ENCODE measurements around the gene NRG3.

The NRG3 gene

GRCh38 chr10:82144153-82144552 lies 269.2 kb downstream of the NRG3 start:
- no peak for DNase-seq (ENCODE audit: insufficient read length, low spot score)
- FAIRE-seq = no peak
- TF ChIP-seq POLR2A (IDR thresholded peaks at IDR 0.05; ENCODE audit: low read depth, low read length) = no peak

- DNase-seq (ENCODE audit: insufficient read length, low spot score) = no peak
- no peak for FAIRE-seq
- TF ChIP-seq POLR2A (IDR thresholded peaks at IDR 0.05; ENCODE audit: low read depth, low read length) = no peak
Measured at GRCh38 chr10:82148764-82149163, 273.8 kb downstream of the NRG3 start.

- DNase-seq (ENCODE audit: insufficient read length, low spot score) = no peak
- TF ChIP-seq POLR2A (IDR thresholded peaks at IDR 0.05; ENCODE audit: low read depth, low read length) = no peak
- FAIRE-seq = no peak
Measured at GRCh38 chr10:82149674-82150073, 274.7 kb downstream of the NRG3 start.

GRCh38 chr10:82150123-82150900 lies 275.3 kb downstream of the NRG3 start:
- FAIRE-seq = no peak
- TF ChIP-seq POLR2A (IDR thresholded peaks at IDR 0.05; ENCODE audit: low read depth, low read length) = no peak
- peak; percentile 8 for DNase-seq (ENCODE audit: insufficient read length, low spot score)

GRCh38 chr10:82160307-82160706 lies 285.3 kb downstream of the NRG3 start:
- TF ChIP-seq POLR2A (IDR thresholded peaks at IDR 0.05; ENCODE audit: low read depth, low read length) = no peak
- DNase-seq (ENCODE audit: insufficient read length, low spot score) (no peak), FAIRE-seq (no peak)

GRCh38 chr10:82161264-82161663 lies 286.3 kb downstream of the NRG3 start:
- FAIRE-seq (no peak), DNase-seq (ENCODE audit: insufficient read length, low spot score) (no peak)
- TF ChIP-seq POLR2A (IDR thresholded peaks at IDR 0.05; ENCODE audit: low read depth, low read length) = no peak

GRCh38 chr10:82162549-82163195 lies 287.7 kb downstream of the NRG3 start:
- no peak for TF ChIP-seq POLR2A (IDR thresholded peaks at IDR 0.05; ENCODE audit: low read depth, low read length)
- FAIRE-seq (no peak), DNase-seq (ENCODE audit: insufficient read length, low spot score) (no peak)

- TF ChIP-seq POLR2A (IDR thresholded peaks at IDR 0.05; ENCODE audit: low read depth, low read length) = no peak
- DNase-seq (ENCODE audit: insufficient read length, low spot score) (no peak), FAIRE-seq (no peak)
Measured at GRCh38 chr10:82171899-82172298, 296.9 kb downstream of the NRG3 start.

- no peak for TF ChIP-seq POLR2A (IDR thresholded peaks at IDR 0.05; ENCODE audit: low read depth, low read length)
- FAIRE-seq (no peak), DNase-seq (ENCODE audit: insufficient read length, low spot score) (no peak)
Measured at GRCh38 chr10:82176587-82176986, 301.6 kb downstream of the NRG3 start.

GRCh38 chr10:82190432-82191260 lies 315.7 kb downstream of the NRG3 start:
- DNase-seq (ENCODE audit: insufficient read length, low spot score) (no peak), FAIRE-seq (no peak)
- no peak for TF ChIP-seq POLR2A (IDR thresholded peaks at IDR 0.05; ENCODE audit: low read depth, low read length)

GRCh38 chr10:82191653-82192052 lies 316.7 kb downstream of the NRG3 start:
- no peak for DNase-seq (ENCODE audit: insufficient read length, low spot score)
- FAIRE-seq = no peak
- no peak for TF ChIP-seq POLR2A (IDR thresholded peaks at IDR 0.05; ENCODE audit: low read depth, low read length)

GRCh38 chr10:82192665-82193064 lies 317.7 kb downstream of the NRG3 start:
- DNase-seq (ENCODE audit: insufficient read length, low spot score) (no peak), FAIRE-seq (no peak)
- no peak for TF ChIP-seq POLR2A (IDR thresholded peaks at IDR 0.05; ENCODE audit: low read depth, low read length)

- no peak for TF ChIP-seq POLR2A (IDR thresholded peaks at IDR 0.05; ENCODE audit: low read depth, low read length)
- no peak for FAIRE-seq
- DNase-seq (ENCODE audit: insufficient read length, low spot score) = no peak
Measured at GRCh38 chr10:82194419-82194818, 319.4 kb downstream of the NRG3 start.

- no peak for FAIRE-seq
- no peak for TF ChIP-seq POLR2A (IDR thresholded peaks at IDR 0.05; ENCODE audit: low read depth, low read length)
- DNase-seq (ENCODE audit: insufficient read length, low spot score) = no peak
Measured at GRCh38 chr10:82206831-82207230, 331.8 kb downstream of the NRG3 start.
